Measurements from ENCODE around the gene SEC61A2. TPM values are rescaled to one million over a fixed set of nuclear protein-coding genes. Genes with fewer than 3 reads are reported as not detected.

The SEC61A2 gene
- total and polyA plus RNA-seq, 7 donors: 5.9 to 16.0 (median 7.9) TPM

DNA sequence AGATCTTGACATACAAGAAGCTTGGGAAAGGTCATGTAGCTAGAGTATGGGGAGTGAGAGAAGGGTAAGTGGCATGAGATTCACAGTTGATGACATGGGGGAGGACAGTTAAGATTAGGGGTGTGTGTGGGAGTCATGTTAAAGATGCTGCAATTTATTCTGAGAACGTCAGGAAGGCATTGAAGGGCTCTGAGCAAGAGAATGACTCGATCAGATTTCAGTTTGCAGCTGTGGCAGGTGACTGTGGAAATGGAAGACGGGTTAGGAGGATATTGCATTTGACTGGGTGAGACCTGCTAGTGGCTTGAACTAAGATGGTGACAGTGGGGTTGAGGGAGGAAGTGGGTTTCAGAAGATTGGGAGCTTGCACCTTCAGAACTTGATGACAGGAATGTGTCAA lies 72.1 kb downstream of the SEC61A2 start:
- intact Hi-C loops (cut with DNase I): no loop called here
- ATAC-seq: no peak
- WGBS, 3 donors: 77 to 84% (median 79%) methylated on average over 3 of the region's 3 CpGs
- no peak overlapping the region for H3K27ac ChIP-seq
- TF ChIP-seq CTCF (IDR thresholded peaks at IDR 0.05): no peak
- H3K36me3 ChIP-seq (ENCODE audit: insufficient read depth in 1 of 2, low read depth in 1 of 2): peaks cover 3 to 66% of the 10 kb centered on the region in 2 donors
- no peak overlapping the region for H3K4me3 ChIP-seq
- H3K27me3 ChIP-seq (ENCODE audit: insufficient read depth in 3 of 3, low read length in 2 of 3): no peaks in the 10 kb centered on the region
- DNase-seq: no peak
- H3K4me1 ChIP-seq: peaks cover 15% of the 10 kb centered on the region
- H3K9me3 ChIP-seq: no peaks in the 10 kb centered on the region

DNA sequence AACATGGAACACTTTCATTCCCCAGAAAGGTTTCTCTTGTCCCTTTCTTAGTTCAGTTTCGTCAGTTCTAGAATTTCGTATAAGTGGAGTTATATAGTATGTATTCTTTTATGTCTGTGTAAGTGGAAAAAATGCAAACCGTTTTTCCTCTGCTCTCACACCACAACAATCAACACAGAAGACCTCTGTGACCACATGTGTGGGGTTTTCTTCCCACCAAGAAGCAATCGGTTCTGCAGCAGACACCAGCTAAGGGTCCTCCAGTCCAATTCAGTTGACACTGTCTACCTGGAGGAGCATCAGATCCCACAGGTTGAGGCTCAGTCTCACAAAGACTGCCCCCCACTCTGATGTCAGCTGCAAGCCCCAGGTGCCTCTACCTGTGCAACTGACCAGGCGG lies 72.7 kb downstream of the SEC61A2 start:
- H3K27ac ChIP-seq: no peak overlapping the region
- intact Hi-C loops (cut with DNase I): no loop called here
- DNase-seq: no peak

GRCh38 chr10:12205082-12205481 lies 75.6 kb downstream of the SEC61A2 start:
- ATAC-seq: no peak
- TF ChIP-seq CTCF (IDR thresholded peaks at IDR 0.05): no peak
- Histone ChIP-seq H3K27me3 (ENCODE audit: insufficient read depth in 3 of 3, low read length in 2 of 3) (no peaks in the 10 kb centered on the region), H3K9me3 (no peaks in the 10 kb centered on the region), H3K36me3 (ENCODE audit: insufficient read depth in 1 of 2, low read depth in 1 of 2) (peaks cover 3 to 69% of the 10 kb centered on the region in 2 donors), H3K4me1 (no peaks in the 10 kb centered on the region), H3K4me3 (no peak overlapping the region), H3K27ac (no peak overlapping the region)
- DNase-seq: no peak
- intact Hi-C loops (cut with DNase I): no loop called here
- WGBS, 3 donors: 92 to 94% (median 94%) methylated on average over 3 of the region's 3 CpGs

More for the DNA sequence above, 72.7 kb downstream of the SEC61A2 start:
- Histone ChIP-seq H3K9me3 (no peaks in the 10 kb centered on the region), H3K4me1 (peaks cover 11% of the 10 kb centered on the region), H3K36me3 (ENCODE audit: insufficient read depth in 1 of 2, low read depth in 1 of 2) (peaks cover 3 to 66% of the 10 kb centered on the region in 2 donors), H3K27me3 (ENCODE audit: insufficient read depth in 3 of 3, low read length in 2 of 3) (no peaks in the 10 kb centered on the region), H3K4me3 (no peak overlapping the region)
- TF ChIP-seq CTCF (IDR thresholded peaks at IDR 0.05): no peak
- ATAC-seq: no peak
- WGBS, 3 donors: 86 to 94% (median 90%) methylated on average over 5 of the region's 5 CpGs

DNA sequence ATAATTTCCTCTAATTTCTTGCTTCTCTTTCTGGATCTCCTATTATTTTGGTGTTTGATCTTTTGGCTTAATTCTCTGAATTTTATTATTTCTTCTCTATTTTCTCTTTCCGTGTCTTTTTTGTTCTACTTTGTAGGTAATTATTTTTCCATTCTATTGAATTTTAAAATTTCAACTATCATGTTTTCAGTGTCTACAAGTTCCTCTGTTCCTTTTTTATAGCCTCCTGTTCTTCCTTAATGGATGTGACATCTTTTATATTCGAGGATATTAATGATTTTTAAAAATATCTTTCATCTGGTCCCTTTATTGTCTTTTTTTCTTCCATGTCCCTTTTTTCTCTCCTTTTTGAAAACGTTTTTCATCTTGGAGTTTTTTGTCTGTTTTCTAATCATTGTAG lies 77.6 kb downstream of the SEC61A2 start:
- WGBS, 3 donors: 81 to 87% (median 84%) methylated on average over 3 of the region's 3 CpGs
- no peaks in the 10 kb centered on the region for H3K4me1 ChIP-seq
- H3K9me3 ChIP-seq: no peaks in the 10 kb centered on the region
- peaks cover 6 to 70% of the 10 kb centered on the region in 2 donors for H3K36me3 ChIP-seq (ENCODE audit: insufficient read depth in 1 of 2, low read depth in 1 of 2)
- no peak overlapping the region for H3K4me3 ChIP-seq
- no peak for ATAC-seq
- no peaks in the 10 kb centered on the region for H3K27me3 ChIP-seq (ENCODE audit: insufficient read depth in 3 of 3, low read length in 2 of 3)
- intact Hi-C loops (cut with DNase I): no loop called here
- no peak for DNase-seq
- TF ChIP-seq CTCF (IDR thresholded peaks at IDR 0.05): no peak
- no peak overlapping the region for H3K27ac ChIP-seq

DNA sequence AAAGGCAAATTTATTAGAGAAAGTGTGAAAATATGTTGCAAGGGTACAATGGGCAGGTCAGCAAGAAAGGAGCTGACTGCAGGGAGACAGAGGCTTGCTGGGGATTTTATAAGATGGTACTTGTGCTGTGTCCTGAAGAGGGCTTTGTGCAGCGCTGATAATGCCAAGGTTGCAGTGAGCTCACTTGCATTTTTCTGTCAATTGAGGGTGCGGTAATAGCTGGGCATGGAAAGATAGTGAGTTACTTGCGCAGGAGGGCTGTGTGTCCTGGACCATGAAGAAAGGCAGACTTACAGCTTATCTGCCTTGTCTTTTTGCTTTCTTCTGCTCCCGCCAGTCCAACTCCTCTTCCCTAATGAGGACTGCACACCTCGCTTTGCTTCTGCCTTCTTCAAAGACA lies 79.0 kb downstream of the SEC61A2 start:
- H3K36me3 ChIP-seq (ENCODE audit: insufficient read depth in 1 of 2, low read depth in 1 of 2): peaks cover 10 to 75% of the 10 kb centered on the region in 2 donors
- H3K4me1 ChIP-seq: no peaks in the 10 kb centered on the region
- no peak overlapping the region for H3K27ac ChIP-seq
- 95 to 99% (median 98%) methylated on average over 5 of the region's 5 CpGs for WGBS, 3 donors
- intact Hi-C loops (cut with DNase I): no loop called here
- H3K27me3 ChIP-seq (ENCODE audit: insufficient read depth in 3 of 3, low read length in 2 of 3): no peaks in the 10 kb centered on the region
- ATAC-seq (no peak), DNase-seq (no peak)
- no peak overlapping the region for H3K4me3 ChIP-seq
- H3K9me3 ChIP-seq: no peaks in the 10 kb centered on the region
- no peak for TF ChIP-seq CTCF (IDR thresholded peaks at IDR 0.05)
